K562 (cell line): Measurements from ENCODE around the gene FANK1. TPM values are rescaled to one million over a fixed set of nuclear protein-coding genes. Genes with fewer than 3 reads are reported as not detected.

Experiments
- ARID1B ChIP-seq: fragments of 450-650 bp; IDR thresholded peaks from 2 replicates; pipeline ENCODE4 v1.6.1; 2016; ENCODE audit warnings: antibody characterized with exemption, mild to moderate bottlenecking, inconsistent platforms
- DMBX1 ChIP-seq: fragments of 250-450 bp; sonication (Bioruptor Pico); IDR thresholded peaks from 2 replicates; pipeline ENCODE4 v1.8.0; 2022; ENCODE audit warnings: inconsistent platforms, mild to moderate bottlenecking, moderate library complexity, borderline replicate concordance
- FOXA1 ChIP-seq: fragments of 450-650 bp; IDR thresholded peaks from 2 replicates; pipeline ENCODE4 v1.6.1; 2016; ENCODE audit warnings: mild to moderate bottlenecking, borderline replicate concordance
- GATAD2B ChIP-seq: fragments of 450-650 bp; IDR thresholded peaks from 2 replicates; pipeline ENCODE4 v1.6.1; 2017; ENCODE audit warnings: mild to moderate bottlenecking, borderline replicate concordance
- MED1 ChIP-seq: sonication (generic); formaldehyde crosslinking; IDR thresholded peaks from 2 replicates; pipeline ENCODE4 v1.8.1; 2023; ENCODE audit warnings: missing genetic modification reagents, borderline replicate concordance
- MXD1 ChIP-seq: fragments of 250-450 bp; sonication (Bioruptor Pico); IDR thresholded peaks from 2 replicates; pipeline ENCODE4 v1.8.0; 2021; ENCODE audit warnings: borderline replicate concordance, mild to moderate bottlenecking, moderate library complexity; ENCODE audit not compliant: poor library complexity, severe bottlenecking
- NONO ChIP-seq, 2 experiments: fragments of 200-400 bp in 1 of 2; fragments of 450-650 bp in 1 of 2; formaldehyde crosslinking in 1 of 2; IDR thresholded peaks; 2 replicates each; pipeline ENCODE4 v1.6.1; 2017; ENCODE audit warnings: low read depth in 2 of 2, mild to moderate bottlenecking in 2 of 2, moderate library complexity in 2 of 2, low read length in 1 of 2
- RBM15 ChIP-seq: fragments of 200-400 bp; formaldehyde crosslinking; IDR thresholded peaks from 2 replicates; pipeline ENCODE4 v1.6.1; 2018; ENCODE audit warnings: mild to moderate bottlenecking, low read length, moderate library complexity; ENCODE audit not compliant: insufficient read depth
- RBM39 ChIP-seq: fragments of 200-400 bp; formaldehyde crosslinking; optimal IDR thresholded peaks from 2 replicates; pipeline ENCODE3; 2018; ENCODE audit warnings: low read depth, low read length
- RCOR1 ChIP-seq, 2 experiments: IDR thresholded peaks; 2 replicates each; pipeline ENCODE4 v1.6.1; 2012; ENCODE audit warnings: low read depth in 2 of 2, low read length in 2 of 2, borderline replicate concordance in 1 of 2, improper control_type of control experiment in 1 of 2
- SAFB2 ChIP-seq: fragments of 200-400 bp; formaldehyde crosslinking; IDR thresholded peaks from 2 replicates; pipeline ENCODE4 v1.6.1; 2018; ENCODE audit warnings: borderline replicate concordance, low read length, low read depth, moderate library complexity; ENCODE audit not compliant: severe bottlenecking
- SMARCE1 ChIP-seq: fragments of 450-650 bp; IDR thresholded peaks from 2 replicates; pipeline ENCODE4 v1.7.1; 2016; ENCODE audit warnings: mild to moderate bottlenecking
- TCFL5 ChIP-seq: fragments of 250-450 bp; sonication (Bioruptor Pico); conservative IDR thresholded peaks from 2 replicates; pipeline ENCODE4 v1.6.1; 2021; ENCODE audit warnings: mild to moderate bottlenecking, moderate library complexity, matching md5 sums
- TEAD4 ChIP-seq, 2 experiments: sonication (generic) in 1 of 2; formaldehyde crosslinking in 1 of 2; IDR thresholded peaks; 2 replicates each; pipeline versions ENCODE4 v1.6.1 to v1.8.0; 2012 to 2022; ENCODE audit warnings: borderline replicate concordance in 1 of 2, inconsistent platforms in 1 of 2, low read length in 1 of 2, mild to moderate bottlenecking in 1 of 2, missing genetic modification reagents in 1 of 2
- ZNF134 ChIP-seq: fragments of 250-450 bp; sonication (Bioruptor Pico); conservative IDR thresholded peaks from 2 replicates; pipeline ENCODE4 v1.4.0; 2020
- ZNF174 ChIP-seq: fragments of 250-450 bp; sonication (Bioruptor Pico); IDR thresholded peaks from 2 replicates; pipeline ENCODE4 v1.4.0; 2020; ENCODE audit warnings: mild to moderate bottlenecking
- ZNF318 ChIP-seq, 2 experiments: fragments of 450-650 bp; IDR thresholded peaks; 2 replicates each; pipeline ENCODE4 v1.6.1; 2016; ENCODE audit warnings: mild to moderate bottlenecking in 2 of 2, borderline replicate concordance in 1 of 2, low read depth in 1 of 2, moderate library complexity in 1 of 2
- ZNF551 ChIP-seq: fragments of 250-450 bp; sonication (Bioruptor Pico); IDR thresholded peaks from 2 replicates; pipeline ENCODE4 v1.5.0; 2021; ENCODE audit warnings: mild to moderate bottlenecking, moderate library complexity
- polyA plus RNA-seq, 8 experiments: library from polyadenylated mRNA; depleted of rRNA in 4 of 8; stranded (reverse) in 5 of 8; unstranded in 3 of 8; fragments of >200 nt; fragmentation: Nextera tagmentation in 2 of 8; fragmentation: Illumina TruSeq in 1 of 8; extraction: Ambion mirVana in 2 of 8; extraction: Trizol in 1 of 8; gene quantifications; 2 replicates each; pipeline versions ENCODE4 v1.2.1 to v1.2.3, GENCODE V29; 2011 to 2014; ENCODE audit warnings: inconsistent platforms in 1 of 8, missing spikeins in 1 of 8
- total RNA-seq, 7 experiments: library from RNA; depleted of rRNA in 6 of 7; stranded (reverse); fragments of >200 nt in 6 of 7; fragmentation: Illumina TruSeq in 2 of 7; extraction: Trizol in 2 of 7; gene quantifications; 2 replicates each; pipeline versions ENCODE4 v1.2.1 to v1.2.3, GENCODE V29; 2011 to 2021; ENCODE audit warnings: low replicate concordance in 1 of 7

The FANK1 gene
- total and polyA plus RNA-seq, 9 of the 15 experiments (the other 6 are each of a cell fraction or from before 2014, with no cell fraction given): 0.11 to 2.3 (median 0.51) TPM; not detected in 1

GRCh38 chr10:126013489-126014281, 117.3 kb downstream of the FANK1 start (continued):
- TF ChIP-seq SAFB2: no peak
- TF ChIP-seq ZNF318 (IDR thresholded peaks at IDR 0.05; ENCODE audit: borderline replicate concordance in 1 of 2, low read depth in 1 of 2): no peak
- TF ChIP-seq NONO (IDR thresholded peaks at IDR 0.05; ENCODE audit: low read depth in 2 of 2, low read length in 1 of 2): no peak
- TF ChIP-seq ARID1B: peak; percentile 78
- no peak for TF ChIP-seq RBM15
- no peak for TF ChIP-seq GATAD2B
- TF ChIP-seq RBM39: no peak
- no peak for TF ChIP-seq ZNF174 (CRISPR knock-in tag)
- TF ChIP-seq FOXA1: peak; percentile 67
- TF ChIP-seq TEAD4 (IDR thresholded peaks at IDR 0.05; ENCODE audit: low read length): peak; percentile 66
- no peak for TF ChIP-seq TEAD4 (CRISPR knock-in tag; IDR thresholded peaks at IDR 0.05; ENCODE audit: borderline replicate concordance)
- peak in 1 of 2 experiments; percentile 60; a peak in 1 of 4 replicates for TF ChIP-seq RCOR1 (IDR thresholded peaks at IDR 0.05; ENCODE audit: borderline replicate concordance in 1 of 2, low read depth in 2 of 2, low read length in 2 of 2)
- peak; percentile 56; the same call in 1 of the 2 replicates for TF ChIP-seq SMARCE1
- no peak for TF ChIP-seq MED1
- no peak for TF ChIP-seq ZNF551
- TF ChIP-seq DMBX1 (CRISPR knock-in tag): no peak
- no peak for TF ChIP-seq ZNF134
- TF ChIP-seq MXD1: no peak
- TF ChIP-seq TCFL5 (CRISPR knock-in tag): no peak
